Progenitor cell of endocrine pancreas (in vitro differentiated cells): ENCODE measurements around the gene APP. TPM values are rescaled to one million over a fixed set of nuclear protein-coding genes. Genes with fewer than 3 reads are reported as not detected.
"Not testable (repeated sequence)": the region's sequence is repeated elsewhere in the genome, so short reads cannot be mapped to it uniquely, and the experiment has no call there.

ENCODE experiments used
- DNase-seq: peaks from one replicate; pipeline ENCODE4 v3.0.0; 2021; ENCODE audit warnings: low spot score; ENCODE audit not compliant: unreplicated experiment
- H3K27ac Mint-ChIP-seq: 2 replicates; pipeline ENCODE4 v1.8.0; 2021; ENCODE audit warnings: mild to moderate bottlenecking, moderate library complexity, mixed read lengths
- H3K27me3 Mint-ChIP-seq: 2 replicates; pipeline ENCODE4 v1.8.0; 2021; ENCODE audit warnings: mixed read lengths
- H3K36me3 Mint-ChIP-seq: 2 replicates; pipeline ENCODE4 v1.8.0; 2022; ENCODE audit warnings: mixed read lengths; ENCODE audit not compliant: insufficient read depth
- H3K4me1 Mint-ChIP-seq: 2 replicates; pipeline ENCODE4 v1.8.0; 2021; ENCODE audit warnings: low read depth, mixed read lengths
- H3K4me3 Mint-ChIP-seq: 2 replicates; pipeline ENCODE4 v1.8.0; 2021; ENCODE audit warnings: low read depth, mild to moderate bottlenecking, moderate library complexity, mixed read lengths
- H3K9me3 Mint-ChIP-seq: 2 replicates; pipeline ENCODE4 v1.8.0; 2021; ENCODE audit warnings: low read depth, mixed read lengths
- CTCF ChIP-seq: fragments of 200-600 bp; sonication (generic); IDR thresholded peaks from one replicate; pipeline ENCODE4 v1.5.0; 2021; ENCODE audit warnings: antibody characterized with exemption, mild to moderate bottlenecking; ENCODE audit not compliant: unreplicated experiment
- total RNA-seq: library from RNA; stranded (reverse); gene quantifications from 2 replicates; pipeline ENCODE4 v1.2.1, GENCODE V29; 2021

APP gene
- total RNA-seq, 1 donor from 2014 or later, result 631 TPM

- Mint-ChIP-seq H3K27ac (no peak overlapping the region), H3K36me3 (peaks cover 21% of the 10 kb centered on the region), H3K27me3 (no peaks in the 10 kb centered on the region), H3K4me3 (no peak overlapping the region), H3K4me1 (peaks cover 3% of the 10 kb centered on the region), H3K9me3 (no peaks in the 10 kb centered on the region)
- TF ChIP-seq CTCF, result no peak
- DNase-seq, result no peak
Observed at GRCh38 chr21:26089730-26090129, 80.8 kb downstream of the APP start.

DNA sequence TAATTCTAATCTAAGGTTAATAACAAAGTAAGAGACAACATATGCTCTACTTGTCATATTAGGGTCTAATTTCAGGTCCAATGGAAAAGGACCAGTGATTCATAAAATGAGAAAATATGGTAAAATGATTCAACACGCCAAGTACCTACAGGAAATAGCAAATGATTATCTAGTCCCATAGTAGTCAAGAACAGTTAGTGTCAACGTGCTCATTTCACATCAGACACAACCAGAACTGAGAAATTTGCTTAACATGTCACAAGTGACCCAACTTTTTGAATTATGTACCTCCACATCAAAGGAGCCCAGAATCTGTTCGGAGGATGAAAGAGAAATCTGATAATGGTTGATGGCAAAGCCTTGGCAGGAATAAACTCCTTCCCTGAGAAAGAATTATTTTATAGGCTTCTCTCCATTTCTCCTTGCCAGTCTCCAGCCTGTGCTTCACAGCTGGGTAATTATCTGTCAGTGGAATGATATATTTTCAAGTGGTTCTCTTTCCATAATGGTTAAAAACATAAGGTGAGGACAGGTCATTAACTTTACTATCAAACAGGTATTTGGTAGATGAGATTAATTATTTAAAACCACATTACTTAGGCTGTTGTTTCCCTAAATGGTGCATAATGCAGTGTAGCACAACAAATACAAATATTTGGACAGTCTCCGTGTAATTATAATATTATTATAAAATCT, 83.2 kb downstream of the APP start:
- DNase-seq, result no peak
- Mint-ChIP-seq H3K27me3 (no peaks in the 10 kb centered on the region), H3K4me1 (peaks cover 8% of the 10 kb centered on the region), H3K4me3 (no peak overlapping the region), H3K27ac (peak overlapping the region; percentile 59), H3K36me3 (peaks cover 31% of the 10 kb centered on the region), H3K9me3 (no peaks in the 10 kb centered on the region)
- TF ChIP-seq CTCF, result no peak

DNA sequence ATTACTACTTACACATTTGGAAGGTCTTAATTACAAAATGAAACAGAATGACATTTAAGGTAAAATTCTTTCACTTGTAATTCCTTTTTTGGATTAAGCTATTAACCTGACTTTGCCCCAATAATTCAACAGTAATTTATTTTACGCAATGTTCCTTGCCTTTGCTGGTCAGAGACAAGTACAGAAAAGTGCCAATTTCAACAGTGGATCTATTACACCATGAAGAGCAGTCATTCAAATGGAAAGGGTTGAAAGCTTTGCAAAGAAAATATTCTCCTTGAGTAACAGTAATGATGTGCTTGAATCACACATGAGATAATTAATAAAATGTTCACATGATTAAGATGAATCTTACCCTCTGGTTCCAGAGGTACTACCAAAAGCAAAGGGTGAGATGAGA, 84.7 kb downstream of the APP start:
- no peaks in the 10 kb centered on the region for H3K27me3 Mint-ChIP-seq
- H3K4me3 Mint-ChIP-seq, result no peak overlapping the region
- peaks cover 8% of the 10 kb centered on the region for H3K4me1 Mint-ChIP-seq
- H3K36me3 Mint-ChIP-seq, result peaks cover 38% of the 10 kb centered on the region
- H3K27ac Mint-ChIP-seq, result peak overlapping the region; percentile 60
- no peak for DNase-seq
- TF ChIP-seq CTCF, result no peak
- H3K9me3 Mint-ChIP-seq, result no peaks in the 10 kb centered on the region

GRCh38 chr21:26085127-26085526, 85.4 kb downstream of the APP start:
- Mint-ChIP-seq H3K27me3 (no peaks in the 10 kb centered on the region), H3K27ac (no peak overlapping the region), H3K9me3 (no peaks in the 10 kb centered on the region), H3K4me3 (no peak overlapping the region), H3K36me3 (peaks cover 38% of the 10 kb centered on the region), H3K4me1 (peaks cover 8% of the 10 kb centered on the region)
- TF ChIP-seq CTCF, result no peak
- no peak for DNase-seq

DNA sequence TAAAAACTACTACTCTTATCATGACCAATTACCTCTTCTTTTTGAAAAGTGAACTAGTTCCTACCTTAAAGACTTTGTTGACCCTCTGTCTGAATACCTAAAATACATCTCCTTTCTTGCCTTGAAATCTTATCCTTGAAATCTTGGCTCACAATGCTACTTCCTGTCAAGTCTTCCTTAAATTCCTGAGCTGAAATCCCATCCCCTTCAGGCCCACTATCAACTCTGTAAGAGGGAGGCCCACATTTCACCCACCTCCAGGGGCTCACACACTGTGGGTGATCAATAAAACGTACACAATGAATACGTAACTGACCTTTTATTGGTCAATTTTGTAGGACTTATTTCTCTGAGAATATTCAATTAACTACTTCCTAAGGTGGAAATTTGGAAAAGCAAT, 88.0 kb downstream of the APP start:
- DNase-seq, result no peak
- TF ChIP-seq CTCF, result no peak
- Mint-ChIP-seq H3K9me3 (no peaks in the 10 kb centered on the region), H3K4me1 (peaks cover 14% of the 10 kb centered on the region), H3K27me3 (no peaks in the 10 kb centered on the region), H3K4me3 (no peak overlapping the region), H3K36me3 (peaks cover 34% of the 10 kb centered on the region), H3K27ac (peak overlapping the region; percentile 6)

GRCh38 chr21:26081175-26081760, 89.3 kb downstream of the APP start:
- not testable (repeated sequence) for H3K4me3 Mint-ChIP-seq, H3K9me3 Mint-ChIP-seq, DNase-seq, H3K27me3 Mint-ChIP-seq, H3K27ac Mint-ChIP-seq
- peaks cover 15% of the 10 kb centered on the region for H3K4me1 Mint-ChIP-seq
- peaks cover 36% of the 10 kb centered on the region for H3K36me3 Mint-ChIP-seq
